NCI-H2196 treated with DMSO at 0.1 percent for 48 hours (cell line): Measurements from ENCODE around the gene FAM181A.

Experiments
- DNase-seq: peaks from one replicate; lab custom pipeline; 2025; ENCODE audit not compliant: unreplicated experiment; lab: John Stamatoyannopoulos, UW

Gene FAM181A

GRCh38 chr14:93960774-93961438, 33.8 kb downstream of the FAM181A start:
- DNase-seq: no peak

GRCh38 chr14:93961620-93962019, 34.5 kb downstream of the FAM181A start:
- no peak for DNase-seq

- no peak for DNase-seq
These were observed 35.8 kb downstream of the FAM181A start for GRCh38 chr14:93962701-93963601.

GRCh38 chr14:93963692-93964091, 36.5 kb downstream of the FAM181A start:
- no peak for DNase-seq

- DNase-seq: no peak
These were observed 37.1 kb downstream of the FAM181A start for GRCh38 chr14:93964281-93964680.

- DNase-seq: no peak
These were observed 37.7 kb downstream of the FAM181A start for GRCh38 chr14:93964820-93965286.

GRCh38 chr14:93965287-93965821, 38.2 kb downstream of the FAM181A start:
- no peak for DNase-seq

GRCh38 chr14:93965946-93966474, 38.9 kb downstream of the FAM181A start:
- DNase-seq: no peak

GRCh38 chr14:93967637-93968250, 40.6 kb downstream of the FAM181A start:
- DNase-seq: no peak

- DNase-seq: no peak
These were observed 42.1 kb downstream of the FAM181A start for GRCh38 chr14:93969082-93969828.

- DNase-seq: peak; percentile 6
These were observed 43.4 kb downstream of the FAM181A start for GRCh38 chr14:93970585-93970964.

GRCh38 chr14:93970965-93971634, 44.0 kb downstream of the FAM181A start:
- DNase-seq: no peak

GRCh38 chr14:93971635-93972027, 44.5 kb downstream of the FAM181A start:
- no peak for DNase-seq

GRCh38 chr14:93972618-93973205, 45.6 kb downstream of the FAM181A start:
- DNase-seq: no peak

- DNase-seq: no peak
These were observed 46.5 kb downstream of the FAM181A start for GRCh38 chr14:93973607-93974006.

- no peak for DNase-seq
These were observed 47.2 kb downstream of the FAM181A start for GRCh38 chr14:93974299-93974698.

- no peak for DNase-seq
These were observed 47.7 kb downstream of the FAM181A start for GRCh38 chr14:93974833-93975232.

GRCh38 chr14:93975791-93976476, 48.8 kb downstream of the FAM181A start:
- DNase-seq: no peak

GRCh38 chr14:93976477-93977057, 49.4 kb downstream of the FAM181A start, which contains the start of gene ASB2:
Gene ASB2, minus strand, starts transcription at chr14:93976570. Its CDS starts 12,031 bp downstream, at chr14:93964539.
- no peak for DNase-seq
